Neural cell (in vitro differentiated cells): Measurements from ENCODE around the gene STKLD1.

Experiments
- EP300 ChIP-seq: fragments of 450-650 bp; conservative IDR thresholded peaks from 2 replicates; pipeline ENCODE4 v1.6.1; 2014; ENCODE audit warnings: antibody characterized with exemption, mild to moderate bottlenecking, moderate library complexity; ENCODE audit not compliant: poor library complexity, severe bottlenecking
- EZH2 ChIP-seq: fragments of 200-600, 300-800 bp; shearing (Covaris generic), sonication (generic); IDR thresholded peaks from 2 replicates; pipeline ENCODE4 v1.6.1; 2014; ENCODE audit warnings: antibody characterized with exemption, low read length, borderline replicate concordance, mild to moderate bottlenecking; ENCODE audit not compliant: insufficient read depth, poor library complexity, severe bottlenecking
- POLR2AphosphoS5 ChIP-seq: IDR thresholded peaks from 2 replicates; pipeline ENCODE4 v1.6.1; 2012
- RAD21 ChIP-seq: fragments of 450-650 bp; conservative IDR thresholded peaks from 2 replicates; pipeline ENCODE4 v1.6.1; 2014; ENCODE audit warnings: antibody characterized with exemption, mild to moderate bottlenecking, moderate library complexity
- SMC3 ChIP-seq: fragments of 450-650 bp; conservative IDR thresholded peaks from 2 replicates; pipeline ENCODE4 v1.6.1; 2014; ENCODE audit warnings: antibody characterized with exemption, mild to moderate bottlenecking, moderate library complexity; ENCODE audit not compliant: poor library complexity
- TAF1 ChIP-seq: IDR thresholded peaks from 2 replicates; pipeline ENCODE4 v1.6.1; 2012; ENCODE audit warnings: low read depth
- TF ChIP-seq, protein P1 (sequence below): fragments of 450-650 bp; IDR thresholded peaks from 2 replicates; pipeline ENCODE4 v1.5.1; 2014; ENCODE audit warnings: antibody characterized with exemption, mild to moderate bottlenecking, moderate library complexity; ENCODE audit not compliant: poor library complexity, severe bottlenecking
- TF ChIP-seq, protein P2 (sequence below): IDR thresholded peaks from 2 replicates; pipeline ENCODE4 v1.6.1; 2012; ENCODE audit warnings: borderline replicate concordance

DNA sequence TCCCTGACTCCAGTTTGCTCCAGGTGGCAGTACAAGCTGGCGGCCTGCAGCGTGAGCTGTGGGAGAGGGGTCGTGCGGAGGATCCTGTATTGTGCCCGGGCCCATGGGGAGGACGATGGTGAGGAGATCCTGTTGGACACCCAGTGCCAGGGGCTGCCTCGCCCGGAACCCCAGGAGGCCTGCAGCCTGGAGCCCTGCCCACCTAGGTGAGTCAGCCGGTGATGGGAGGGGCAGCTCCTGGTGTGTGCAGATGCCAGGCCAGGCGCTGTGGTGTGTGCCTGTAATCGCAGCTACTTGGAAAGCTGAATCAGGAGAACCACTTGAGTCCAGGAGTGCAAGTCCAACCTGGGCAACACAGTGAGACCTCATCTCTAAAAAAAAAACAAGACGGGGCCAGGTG, 73.6 kb downstream of the STKLD1 start:
- TF ChIP-seq, protein P1, sequence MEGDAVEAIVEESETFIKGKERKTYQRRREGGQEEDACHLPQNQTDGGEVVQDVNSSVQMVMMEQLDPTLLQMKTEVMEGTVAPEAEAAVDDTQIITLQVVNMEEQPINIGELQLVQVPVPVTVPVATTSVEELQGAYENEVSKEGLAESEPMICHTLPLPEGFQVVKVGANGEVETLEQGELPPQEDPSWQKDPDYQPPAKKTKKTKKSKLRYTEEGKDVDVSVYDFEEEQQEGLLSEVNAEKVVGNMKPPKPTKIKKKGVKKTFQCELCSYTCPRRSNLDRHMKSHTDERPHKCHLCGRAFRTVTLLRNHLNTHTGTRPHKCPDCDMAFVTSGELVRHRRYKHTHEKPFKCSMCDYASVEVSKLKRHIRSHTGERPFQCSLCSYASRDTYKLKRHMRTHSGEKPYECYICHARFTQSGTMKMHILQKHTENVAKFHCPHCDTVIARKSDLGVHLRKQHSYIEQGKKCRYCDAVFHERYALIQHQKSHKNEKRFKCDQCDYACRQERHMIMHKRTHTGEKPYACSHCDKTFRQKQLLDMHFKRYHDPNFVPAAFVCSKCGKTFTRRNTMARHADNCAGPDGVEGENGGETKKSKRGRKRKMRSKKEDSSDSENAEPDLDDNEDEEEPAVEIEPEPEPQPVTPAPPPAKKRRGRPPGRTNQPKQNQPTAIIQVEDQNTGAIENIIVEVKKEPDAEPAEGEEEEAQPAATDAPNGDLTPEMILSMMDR: no peak
- no peak for TF ChIP-seq POLR2AphosphoS5
- no peak for TF ChIP-seq EP300
- TF ChIP-seq, protein P2, sequence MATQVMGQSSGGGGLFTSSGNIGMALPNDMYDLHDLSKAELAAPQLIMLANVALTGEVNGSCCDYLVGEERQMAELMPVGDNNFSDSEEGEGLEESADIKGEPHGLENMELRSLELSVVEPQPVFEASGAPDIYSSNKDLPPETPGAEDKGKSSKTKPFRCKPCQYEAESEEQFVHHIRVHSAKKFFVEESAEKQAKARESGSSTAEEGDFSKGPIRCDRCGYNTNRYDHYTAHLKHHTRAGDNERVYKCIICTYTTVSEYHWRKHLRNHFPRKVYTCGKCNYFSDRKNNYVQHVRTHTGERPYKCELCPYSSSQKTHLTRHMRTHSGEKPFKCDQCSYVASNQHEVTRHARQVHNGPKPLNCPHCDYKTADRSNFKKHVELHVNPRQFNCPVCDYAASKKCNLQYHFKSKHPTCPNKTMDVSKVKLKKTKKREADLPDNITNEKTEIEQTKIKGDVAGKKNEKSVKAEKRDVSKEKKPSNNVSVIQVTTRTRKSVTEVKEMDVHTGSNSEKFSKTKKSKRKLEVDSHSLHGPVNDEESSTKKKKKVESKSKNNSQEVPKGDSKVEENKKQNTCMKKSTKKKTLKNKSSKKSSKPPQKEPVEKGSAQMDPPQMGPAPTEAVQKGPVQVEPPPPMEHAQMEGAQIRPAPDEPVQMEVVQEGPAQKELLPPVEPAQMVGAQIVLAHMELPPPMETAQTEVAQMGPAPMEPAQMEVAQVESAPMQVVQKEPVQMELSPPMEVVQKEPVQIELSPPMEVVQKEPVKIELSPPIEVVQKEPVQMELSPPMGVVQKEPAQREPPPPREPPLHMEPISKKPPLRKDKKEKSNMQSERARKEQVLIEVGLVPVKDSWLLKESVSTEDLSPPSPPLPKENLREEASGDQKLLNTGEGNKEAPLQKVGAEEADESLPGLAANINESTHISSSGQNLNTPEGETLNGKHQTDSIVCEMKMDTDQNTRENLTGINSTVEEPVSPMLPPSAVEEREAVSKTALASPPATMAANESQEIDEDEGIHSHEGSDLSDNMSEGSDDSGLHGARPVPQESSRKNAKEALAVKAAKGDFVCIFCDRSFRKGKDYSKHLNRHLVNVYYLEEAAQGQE: no peak
- TF ChIP-seq EZH2: no peak
- no peak for TF ChIP-seq RAD21
- no peak for TF ChIP-seq TAF1
- TF ChIP-seq SMC3: no peak
